Measurements from ENCODE around the gene ABCB6.

DNA sequence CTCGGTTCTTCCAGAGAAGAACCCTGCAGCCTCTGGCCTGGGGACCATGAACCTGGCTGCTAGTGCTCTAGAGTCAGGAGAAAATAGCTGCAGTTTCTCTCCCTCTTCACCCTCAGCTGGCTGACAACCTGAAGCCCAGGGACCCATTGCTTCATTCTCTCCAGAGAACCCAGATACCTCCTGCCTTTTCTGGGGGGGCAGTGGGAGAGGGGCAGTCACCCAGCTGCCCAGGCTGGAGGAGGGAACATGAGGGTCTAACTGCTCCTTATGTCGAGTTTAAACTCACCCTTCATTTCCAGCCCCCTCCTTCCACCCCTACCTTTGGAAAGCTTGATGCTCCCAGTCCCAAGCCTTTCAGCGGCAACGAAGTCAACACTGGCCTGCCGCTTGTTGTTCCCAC, 19.8 kb downstream of the ABCB6 start:
- no peak for TF ChIP-seq CTCF (IDR thresholded peaks at IDR 0.05; ENCODE audit: control extremely low read depth in 1 of 3, insufficient read depth in 1 of 3, low read depth in 1 of 3, low read length in 3 of 3)
- TF ChIP-seq USF2 (IDR thresholded peaks at IDR 0.05; ENCODE audit: low read length): no peak
- TF ChIP-seq POLR2A (IDR thresholded peaks at IDR 0.05; ENCODE audit: control extremely low read depth in 1 of 2, low read depth in 2 of 2, low read length in 2 of 2): no peak
- TF ChIP-seq CEBPB (IDR thresholded peaks at IDR 0.05; ENCODE audit: low read depth, low read length): no peak
- TF ChIP-seq EP300 (IDR thresholded peaks at IDR 0.05; ENCODE audit: borderline replicate concordance in 1 of 2, low read depth in 2 of 2, low read length in 2 of 2): no peak

Data from H1 (cell line).